Esophagus squamous epithelium (tissue), 4 donors: ENCODE data around the gene CDC42BPB.

Source experiments
- CTCF ChIP-seq, 6 experiments: fragments of 450-650 bp in 4 of 6; fragments of 200-600 bp in 2 of 6; sonication (generic) in 2 of 6; IDR thresholded peaks; one replicate each; pipeline ENCODE4 v1.5.1; 2016 to 2019; ENCODE audit warnings: antibody characterized with exemption in 6 of 6, mild to moderate bottlenecking in 4 of 6, moderate library complexity in 4 of 6
- POLR2A ChIP-seq, 4 donors: fragments of 450-650 bp; IDR thresholded peaks; one replicate each; pipeline ENCODE4 v1.6.1; 2017; ENCODE audit warnings: antibody characterized with exemption in 4 of 4, mild to moderate bottlenecking in 4 of 4, moderate library complexity in 3 of 4

- TF ChIP-seq POLR2A (IDR thresholded peaks at IDR 0.05) (no peak), CTCF (IDR thresholded peaks at IDR 0.05) (no peak)
These were observed 30.4 kb downstream of the CDC42BPB start for GRCh38 chr14:103026988-103027387.
